IPS-18a (cell line): ENCODE results near the gene CEND1.

ENCODE experiments used
- H3K27ac ChIP-seq: one replicate; pipeline ENCODE4 v1.5.1; 2013; ENCODE audit warnings: low read length
- H3K27me3 ChIP-seq: one replicate; pipeline ENCODE4 v1.6.1; 2013; ENCODE audit warnings: mild to moderate bottlenecking, low read length; ENCODE audit not compliant: control insufficient read depth, insufficient read depth
- H3K36me3 ChIP-seq: one replicate; pipeline ENCODE4 v1.6.1; 2013; ENCODE audit warnings: low read depth, low read length; ENCODE audit not compliant: control insufficient read depth
- H3K4me1 ChIP-seq: one replicate; pipeline ENCODE4 v1.6.1; 2013; ENCODE audit warnings: low read depth, low read length; ENCODE audit not compliant: control insufficient read depth
- H3K4me3 ChIP-seq: one replicate; pipeline ENCODE4 v1.5.1; 2013; ENCODE audit warnings: low read length
- H3K9ac ChIP-seq: one replicate; pipeline ENCODE4 v1.6.1; 2013; ENCODE audit warnings: mild to moderate bottlenecking, low read length, moderate library complexity
- H3K9me3 ChIP-seq: one replicate; pipeline ENCODE4 v1.6.1; 2013; ENCODE audit warnings: low read depth, low read length; ENCODE audit not compliant: control insufficient read depth

The CEND1 gene

DNA sequence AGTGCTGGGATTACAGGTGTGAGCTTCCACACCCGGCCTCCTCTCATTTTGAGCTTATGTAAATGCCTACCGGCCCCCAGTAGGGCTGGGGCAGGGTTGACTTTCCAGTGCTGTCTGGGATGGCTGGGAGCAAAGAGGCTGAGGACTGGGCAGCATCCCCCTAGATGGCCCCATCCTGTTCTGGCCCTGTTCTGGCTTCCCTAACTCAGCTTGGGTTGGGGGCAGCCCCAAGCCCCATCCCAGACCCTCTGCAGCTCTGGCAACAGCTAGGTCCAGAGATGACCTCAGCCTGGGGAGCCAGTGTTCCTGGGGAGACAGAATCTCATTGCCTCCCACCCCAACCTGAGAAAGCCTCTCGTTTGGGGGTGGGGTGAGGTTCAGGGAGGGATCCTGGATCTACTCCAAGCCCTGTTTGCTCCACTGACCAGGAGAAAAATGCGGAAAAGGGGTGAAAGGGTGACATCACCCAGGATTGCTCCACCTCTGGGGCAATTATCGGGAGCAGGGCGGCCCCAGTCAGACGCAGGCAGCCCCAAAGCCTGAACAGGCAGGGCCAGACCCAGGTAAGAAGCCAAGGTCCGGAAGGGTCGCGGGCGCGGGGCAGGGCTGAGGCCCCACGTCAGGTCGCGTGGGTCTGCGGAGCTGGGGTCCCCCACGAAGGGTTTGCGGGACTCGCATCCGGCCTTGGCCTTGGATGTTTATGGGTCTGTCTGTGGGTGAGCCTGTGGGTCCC, 28.7 kb upstream of the CEND1 start, which contains the start of gene PNPLA2:
Gene PNPLA2, plus strand, starts transcription at position 519 of the 733 bp plus-strand sequence. CDS start 805 bp downstream, outside the sequence.
- Histone ChIP-seq H3K27me3 (peaks cover 5% of the 10 kb centered on the region), H3K9ac (peak within 1 kb of the TSS; percentile 39), H3K4me3 (peak within 1 kb of the TSS; percentile 62), H3K36me3 (peaks cover 1% of the 10 kb centered on the region), H3K27ac (no peak within 1 kb of the TSS), H3K4me1 (peaks cover 8% of the 10 kb centered on the region), H3K9me3 (no peaks in the 10 kb centered on the region)

DNA sequence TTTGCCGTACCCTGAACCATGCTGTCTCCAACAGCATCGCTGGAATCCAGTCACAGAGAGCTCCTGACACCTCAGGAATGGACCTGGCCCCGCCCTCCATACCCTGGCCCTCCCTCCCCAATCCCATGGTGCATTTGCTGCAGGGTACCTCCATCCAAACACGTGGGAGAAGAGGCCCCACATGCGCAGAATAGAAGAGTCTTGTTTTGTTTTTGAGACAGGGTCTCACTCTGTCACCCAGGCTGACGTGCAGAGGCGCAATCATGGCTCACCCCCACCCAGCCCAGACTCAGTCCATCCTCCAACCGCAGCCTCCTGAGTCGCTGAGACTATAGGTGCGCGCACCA, 26.5 kb upstream of the CEND1 start:
- H3K4me3 ChIP-seq: no peak overlapping the region
- no peak overlapping the region for H3K9ac ChIP-seq
- H3K27ac ChIP-seq: no peak overlapping the region
- peaks cover 8% of the 10 kb centered on the region for H3K4me1 ChIP-seq
- H3K36me3 ChIP-seq: peaks cover 23% of the 10 kb centered on the region
- peaks cover 5% of the 10 kb centered on the region for H3K27me3 ChIP-seq
- H3K9me3 ChIP-seq: no peaks in the 10 kb centered on the region

DNA sequence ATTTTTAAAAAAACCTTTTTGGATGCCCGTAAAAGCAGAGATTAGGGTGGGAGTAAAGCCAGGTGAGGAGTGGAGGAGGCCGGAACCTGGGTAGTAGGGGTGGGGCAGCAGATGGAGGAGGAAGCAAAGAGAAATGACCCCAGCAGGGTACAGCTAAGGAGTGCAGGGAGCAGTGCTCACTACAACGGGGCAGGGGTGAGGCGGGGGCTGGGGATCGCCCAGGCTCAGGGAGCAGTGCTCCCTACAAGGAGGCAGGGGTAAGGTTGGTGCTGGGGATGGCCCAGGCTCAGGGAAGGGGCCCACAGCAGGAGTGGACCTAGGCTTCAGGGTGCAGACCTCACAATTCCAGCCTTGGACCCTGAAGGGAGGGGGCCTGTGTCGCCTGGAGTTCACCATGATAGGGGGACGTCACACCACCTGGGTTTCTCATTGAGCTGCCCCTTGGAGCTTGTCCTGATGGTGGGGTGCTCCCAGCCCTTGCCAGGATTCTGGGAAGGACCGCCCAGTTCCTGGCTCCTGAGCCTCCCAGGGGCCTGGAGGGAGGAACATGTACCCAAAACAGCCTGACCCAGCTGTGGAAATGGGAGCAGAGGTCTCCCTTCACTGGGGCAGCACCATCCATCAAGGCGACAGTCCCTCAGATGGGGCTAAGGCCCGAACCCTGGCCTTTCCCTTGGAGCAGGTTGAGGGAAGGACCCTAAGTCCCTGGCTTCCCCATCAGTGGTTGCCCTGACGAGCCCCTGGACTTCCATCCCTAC, 26.0 kb upstream of the CEND1 start:
- H3K27ac ChIP-seq: no peak overlapping the region
- peaks cover 8% of the 10 kb centered on the region for H3K4me1 ChIP-seq
- H3K36me3 ChIP-seq: peaks cover 27% of the 10 kb centered on the region
- H3K9ac ChIP-seq: no peak overlapping the region
- no peaks in the 10 kb centered on the region for H3K9me3 ChIP-seq
- no peak overlapping the region for H3K4me3 ChIP-seq
- peaks cover 5% of the 10 kb centered on the region for H3K27me3 ChIP-seq

DNA sequence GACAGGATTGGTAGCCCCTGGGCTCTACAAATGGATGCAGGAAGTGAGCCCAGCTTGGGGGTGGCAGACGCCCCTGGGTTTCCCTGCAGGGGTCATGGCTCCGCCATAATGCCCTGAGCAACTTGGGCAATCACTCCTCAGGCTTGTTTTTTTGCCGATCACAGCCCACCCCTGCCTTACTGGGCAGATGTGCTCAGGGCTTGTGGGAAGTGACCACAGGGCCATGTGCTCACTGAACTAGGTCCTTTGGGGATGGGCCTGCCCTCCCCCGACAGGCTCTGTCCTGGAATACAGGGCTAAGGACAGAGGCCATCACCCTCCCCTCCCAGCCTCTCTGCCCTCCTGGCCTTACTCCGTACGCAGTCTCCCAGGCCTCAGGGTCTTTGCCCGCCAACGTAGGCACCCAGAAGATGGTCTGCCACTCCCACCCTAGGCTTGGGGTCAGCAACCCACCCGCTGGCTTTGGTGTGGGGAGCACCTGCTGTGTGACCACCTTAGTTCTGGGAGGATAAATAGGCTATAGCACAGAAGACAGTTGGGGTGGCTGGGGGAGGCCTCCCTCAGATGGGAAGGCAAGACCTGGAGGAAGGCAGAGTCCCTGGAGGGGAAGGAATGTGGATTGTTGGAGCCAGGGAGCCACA, 23.7 kb upstream of the CEND1 start:
- no peak overlapping the region for H3K27ac ChIP-seq
- H3K9me3 ChIP-seq: no peaks in the 10 kb centered on the region
- H3K9ac ChIP-seq: no peak overlapping the region
- H3K36me3 ChIP-seq: peaks cover 27% of the 10 kb centered on the region
- H3K4me1 ChIP-seq: peaks cover 3% of the 10 kb centered on the region
- H3K27me3 ChIP-seq: no peaks in the 10 kb centered on the region
- no peak overlapping the region for H3K4me3 ChIP-seq

DNA sequence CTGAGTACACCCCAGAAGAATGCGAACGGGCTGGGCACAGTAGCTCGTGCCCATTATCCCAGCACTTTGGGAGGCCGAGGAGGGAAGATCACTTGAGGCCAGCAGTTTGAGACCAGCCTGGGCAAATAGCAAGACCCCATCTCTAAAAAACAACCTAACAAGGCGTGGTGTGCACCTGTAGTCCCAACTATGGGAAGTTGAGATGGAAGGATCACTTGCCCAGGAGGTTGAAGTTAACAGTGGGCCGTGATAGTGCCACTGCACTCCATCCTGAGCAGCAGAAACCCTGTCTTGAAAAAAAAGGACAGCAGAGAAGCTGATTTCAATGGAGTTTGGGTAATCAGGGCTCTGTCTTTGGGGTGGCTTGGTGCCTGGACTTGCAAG, 23.2 kb upstream of the CEND1 start:
- no peak overlapping the region for H3K27ac ChIP-seq
- peaks cover 27% of the 10 kb centered on the region for H3K36me3 ChIP-seq
- H3K4me1 ChIP-seq: no peaks in the 10 kb centered on the region
- no peak overlapping the region for H3K4me3 ChIP-seq
- H3K27me3 ChIP-seq: no peaks in the 10 kb centered on the region
- no peak overlapping the region for H3K9ac ChIP-seq
- no peaks in the 10 kb centered on the region for H3K9me3 ChIP-seq

DNA sequence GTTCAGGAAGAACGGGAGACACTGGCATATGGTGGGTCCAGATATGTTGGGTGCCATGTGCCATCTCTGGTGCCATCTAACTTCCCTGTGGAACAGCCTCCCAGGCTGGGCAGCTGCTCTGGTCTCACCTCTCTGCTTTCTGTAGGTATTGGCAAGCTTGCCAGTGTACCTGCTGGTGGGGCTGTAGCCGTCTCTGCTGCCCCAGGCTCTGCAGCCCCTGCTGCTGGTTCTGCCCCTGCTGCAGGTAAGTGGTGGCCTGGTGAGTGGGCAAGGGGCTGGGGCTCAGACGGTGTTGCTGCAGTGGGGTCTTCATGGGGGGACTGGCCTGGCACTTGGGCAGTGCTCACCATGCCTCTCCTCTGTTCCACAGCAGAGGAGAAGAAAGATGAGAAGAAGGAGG, 22.5 kb upstream of the CEND1 start:
- H3K36me3 ChIP-seq: peaks cover 27% of the 10 kb centered on the region

DNA sequence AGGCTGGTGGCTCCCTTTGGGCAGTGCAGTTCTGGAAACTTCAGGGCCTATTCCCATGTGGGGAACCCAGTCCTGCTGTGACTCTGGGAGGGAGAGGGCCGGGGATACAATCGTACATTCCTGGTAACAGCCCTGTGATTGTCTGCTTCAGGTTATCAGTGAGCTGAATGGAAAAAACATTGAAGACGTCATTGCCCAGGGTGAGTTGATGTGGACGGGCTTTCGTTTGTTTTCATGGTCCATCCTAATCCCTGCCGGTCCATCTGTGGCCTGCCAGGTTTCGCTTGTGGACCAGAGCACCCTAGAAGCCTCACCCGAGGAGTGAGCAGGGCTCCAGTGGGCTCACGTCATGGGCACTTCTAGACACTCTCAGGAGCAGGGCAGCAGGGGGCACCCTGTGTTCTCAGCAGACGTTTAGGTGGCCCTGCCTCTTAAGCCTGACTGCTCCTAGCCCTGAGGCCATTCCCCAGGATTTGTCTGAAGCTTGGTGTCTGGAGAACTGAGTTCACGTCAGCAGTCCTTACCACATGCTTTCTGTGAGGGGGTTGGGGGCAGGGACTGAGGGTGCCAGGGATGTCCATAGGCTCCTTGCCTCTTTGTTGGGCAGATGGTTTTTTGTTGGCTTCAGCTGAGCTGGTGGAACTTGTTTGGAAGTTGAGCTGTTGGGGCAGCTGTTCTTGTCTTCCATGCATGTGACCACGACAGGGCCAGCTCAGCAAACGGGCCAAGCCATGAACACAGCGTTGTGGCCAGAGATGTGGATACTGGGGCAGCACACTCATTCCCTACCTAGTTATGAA, 21.8 kb upstream of the CEND1 start:
- peak overlapping the region; percentile 92 for H3K9ac ChIP-seq
- peaks cover 27% of the 10 kb centered on the region for H3K36me3 ChIP-seq
- H3K4me3 ChIP-seq: peak overlapping the region; percentile 92
- H3K27me3 ChIP-seq: no peaks in the 10 kb centered on the region
- H3K4me1 ChIP-seq: no peaks in the 10 kb centered on the region
- no peak overlapping the region for H3K27ac ChIP-seq
- H3K9me3 ChIP-seq: no peaks in the 10 kb centered on the region

More for the DNA sequence above, 22.5 kb upstream of the CEND1 start:
- no peak overlapping the region for H3K4me3 ChIP-seq
- H3K9me3 ChIP-seq: no peaks in the 10 kb centered on the region
- H3K4me1 ChIP-seq: no peaks in the 10 kb centered on the region
- no peaks in the 10 kb centered on the region for H3K27me3 ChIP-seq
- no peak overlapping the region for H3K9ac ChIP-seq
- H3K27ac ChIP-seq: no peak overlapping the region

DNA sequence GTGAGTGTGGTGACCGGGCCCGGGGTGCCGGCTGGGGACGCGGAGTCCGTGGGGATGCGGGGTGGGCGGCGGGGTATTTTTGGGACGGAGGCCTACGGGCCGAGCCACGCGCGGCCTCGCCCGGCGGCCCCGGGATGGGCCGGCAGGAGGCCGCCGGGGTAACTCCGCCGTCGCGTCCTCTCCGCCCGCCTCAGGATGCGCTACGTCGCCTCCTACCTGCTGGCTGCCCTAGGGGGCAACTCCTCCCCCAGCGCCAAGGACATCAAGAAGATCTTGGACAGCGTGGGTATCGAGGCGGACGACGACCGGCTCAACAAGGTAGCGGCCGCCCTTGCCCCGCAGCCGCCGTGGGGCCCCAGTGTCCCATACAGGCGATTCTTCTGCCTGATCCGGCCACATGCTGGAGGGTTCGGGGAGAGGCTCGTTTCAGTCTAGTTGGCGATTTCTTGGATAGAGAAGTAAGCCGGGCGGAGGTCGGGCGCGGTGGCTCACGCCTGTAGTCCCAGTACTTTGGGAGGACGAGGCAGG, 20.2 kb upstream of the CEND1 start:
- Histone ChIP-seq H3K9ac (peak overlapping the region; percentile 92), H3K4me3 (peak overlapping the region; percentile 92), H3K27ac (peak overlapping the region; percentile 44), H3K4me1 (no peaks in the 10 kb centered on the region), H3K36me3 (peaks cover 27% of the 10 kb centered on the region), H3K27me3 (no peaks in the 10 kb centered on the region), H3K9me3 (no peaks in the 10 kb centered on the region)

DNA sequence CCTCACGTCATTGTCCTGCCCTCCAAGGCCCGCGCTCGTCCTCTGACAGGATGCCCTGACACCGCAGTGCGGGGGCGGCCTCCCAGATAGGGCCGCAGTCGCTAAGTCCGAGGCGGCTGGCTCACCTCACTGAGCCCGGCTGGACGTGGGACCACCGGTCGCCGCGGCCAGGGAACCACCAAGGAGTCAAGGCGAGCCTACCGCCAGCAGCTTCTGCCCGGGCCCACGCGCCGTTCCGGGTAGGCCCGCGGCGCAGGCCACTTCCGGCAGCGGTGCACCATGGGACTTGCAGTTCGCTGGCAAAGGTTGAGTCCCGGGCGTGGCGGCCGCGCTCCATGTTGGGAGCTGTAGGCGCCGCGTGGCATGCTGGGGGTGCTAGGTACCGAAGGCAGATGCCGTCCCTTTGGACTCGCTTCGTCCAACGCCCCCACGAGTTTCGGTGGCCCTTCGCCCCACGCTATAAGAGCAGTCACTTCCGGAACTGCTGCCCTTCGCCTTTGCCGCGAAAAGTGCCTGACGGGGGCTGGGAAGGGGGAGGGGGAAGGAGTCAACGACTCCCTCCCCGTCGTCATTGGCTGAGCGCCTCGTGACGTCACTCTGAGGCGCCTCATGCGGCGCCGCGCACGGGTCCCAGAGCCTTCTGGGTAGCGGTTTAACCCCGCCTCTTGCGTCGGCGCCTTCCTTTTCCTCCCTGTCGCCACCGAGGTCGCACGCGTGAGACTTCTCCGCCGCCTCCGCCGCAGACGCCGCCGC, 19.6 kb upstream of the CEND1 start, which contains the start of gene RPLP2:
Gene RPLP2, plus strand, starts transcription at position 681 of the 753 bp plus-strand sequence. CDS start 268 bp downstream, outside the sequence.
- peaks cover 3% of the 10 kb centered on the region for H3K4me1 ChIP-seq
- H3K4me3 ChIP-seq: peak within 1 kb of the TSS; percentile 92
- no peaks in the 10 kb centered on the region for H3K27me3 ChIP-seq
- no peaks in the 10 kb centered on the region for H3K9me3 ChIP-seq
- peak within 1 kb of the TSS; percentile 99 for H3K27ac ChIP-seq
- H3K36me3 ChIP-seq: peaks cover 27% of the 10 kb centered on the region
- peak within 1 kb of the TSS; percentile 92 for H3K9ac ChIP-seq

DNA sequence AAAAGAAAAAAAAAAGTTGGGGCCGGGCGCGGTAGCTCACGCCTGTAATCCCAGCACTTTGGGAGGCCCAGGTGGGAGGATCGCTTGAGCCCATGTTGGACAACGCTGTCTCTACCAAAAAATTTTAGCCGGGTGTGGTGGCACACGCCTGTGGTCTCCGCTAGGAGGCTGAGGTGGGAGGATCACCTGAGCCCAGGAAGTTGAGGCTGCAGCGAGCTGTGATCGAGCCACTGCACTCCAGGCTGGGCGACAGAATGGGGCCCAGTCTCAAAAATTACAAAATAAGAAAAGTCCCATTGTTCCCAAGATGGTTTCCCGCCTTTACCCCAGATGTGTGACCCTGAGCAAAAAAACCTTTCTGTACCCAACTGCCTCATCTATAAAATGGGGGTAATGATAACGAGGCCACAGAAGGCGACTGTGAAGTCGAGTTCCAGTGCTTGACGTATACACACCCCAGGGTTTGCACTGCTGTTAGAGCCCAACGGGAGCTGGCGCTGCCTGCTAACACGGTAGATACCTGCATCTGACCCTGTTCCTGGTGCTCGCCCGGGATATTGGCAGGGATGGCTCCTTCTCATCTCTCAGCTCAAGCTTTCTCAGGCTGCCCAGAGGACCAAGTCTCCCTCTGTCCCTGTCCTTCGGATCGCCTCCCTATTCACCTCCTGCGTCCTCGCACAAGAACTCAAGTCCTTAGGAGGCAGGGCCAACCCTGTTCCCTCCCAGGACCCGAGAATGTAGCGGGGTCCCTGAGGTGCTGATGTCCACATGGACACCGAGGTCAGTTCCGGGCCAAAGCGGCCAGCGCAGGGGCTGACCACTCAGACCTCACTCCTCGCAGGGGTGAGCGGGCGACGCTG, 18.8 kb upstream of the CEND1 start:
- no peaks in the 10 kb centered on the region for H3K9me3 ChIP-seq
- no peaks in the 10 kb centered on the region for H3K27me3 ChIP-seq
- peak overlapping the region; percentile 92 for H3K9ac ChIP-seq
- H3K27ac ChIP-seq: peak overlapping the region; percentile 99
- peaks cover 5% of the 10 kb centered on the region for H3K4me1 ChIP-seq
- H3K36me3 ChIP-seq: peaks cover 27% of the 10 kb centered on the region
- H3K4me3 ChIP-seq: peak overlapping the region; percentile 92
